Measurements from ENCODE around the gene MOV10L1.
"Not testable (repeated sequence)": the region's sequence is repeated elsewhere in the genome, so short reads cannot be mapped to it uniquely, and the experiment has no call there.

The MOV10L1 gene

DNA sequence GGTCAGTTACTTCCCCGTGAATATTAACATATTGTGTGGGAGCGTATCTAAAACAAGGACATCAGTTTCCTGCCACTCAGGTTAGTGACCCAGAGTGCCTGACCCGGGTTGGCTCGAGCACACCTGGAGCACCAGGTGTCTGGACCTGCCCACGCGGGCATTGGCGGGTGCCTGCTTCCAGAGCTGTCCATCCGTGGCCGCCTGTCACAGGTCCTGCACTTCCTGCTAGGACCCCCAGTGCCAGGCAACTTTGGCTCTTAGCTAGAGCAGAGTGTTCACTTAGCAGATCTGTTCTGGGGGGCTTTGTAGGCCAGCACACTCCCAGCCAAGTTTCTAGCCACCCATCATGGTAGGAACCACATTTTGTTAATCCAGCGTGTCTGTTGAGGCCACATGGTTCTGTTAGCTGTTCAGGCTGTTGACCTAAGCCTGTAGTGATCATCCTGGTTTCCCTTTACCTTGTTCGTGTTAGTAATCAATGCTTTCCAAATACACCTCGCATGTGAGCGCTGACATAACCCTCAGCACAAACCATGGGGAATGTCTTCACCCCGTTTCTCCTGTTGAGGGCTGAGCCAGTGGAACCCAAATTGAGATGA is 29.5 kb downstream of the MOV10L1 start:
- H3K4me1 ChIP-seq (ENCODE audit: control insufficient read depth, insufficient read depth, low read length), result no peaks in the 10 kb centered on the region
- no peaks in the 10 kb centered on the region for H3K36me3 ChIP-seq (ENCODE audit: control insufficient read depth, insufficient read depth, low read length)
- WGBS, 2 experiments, result 90 to 93% methylated on average over 14 of the region's 14 CpGs
- no peaks in the 10 kb centered on the region for H3K9me3 ChIP-seq (ENCODE audit: control insufficient read depth, low read length)
- no peaks in the 10 kb centered on the region for H3K27me3 ChIP-seq (ENCODE audit: control insufficient read depth, insufficient read depth, low read length, poor library complexity, severe bottlenecking)
- H3K4me3 ChIP-seq (ENCODE audit: insufficient read depth, low read depth, low read length), result no peak overlapping the region
- no peak overlapping the region for H3K27ac ChIP-seq (ENCODE audit: insufficient read depth, low read depth, low read length, poor library complexity, severe bottlenecking)

DNA sequence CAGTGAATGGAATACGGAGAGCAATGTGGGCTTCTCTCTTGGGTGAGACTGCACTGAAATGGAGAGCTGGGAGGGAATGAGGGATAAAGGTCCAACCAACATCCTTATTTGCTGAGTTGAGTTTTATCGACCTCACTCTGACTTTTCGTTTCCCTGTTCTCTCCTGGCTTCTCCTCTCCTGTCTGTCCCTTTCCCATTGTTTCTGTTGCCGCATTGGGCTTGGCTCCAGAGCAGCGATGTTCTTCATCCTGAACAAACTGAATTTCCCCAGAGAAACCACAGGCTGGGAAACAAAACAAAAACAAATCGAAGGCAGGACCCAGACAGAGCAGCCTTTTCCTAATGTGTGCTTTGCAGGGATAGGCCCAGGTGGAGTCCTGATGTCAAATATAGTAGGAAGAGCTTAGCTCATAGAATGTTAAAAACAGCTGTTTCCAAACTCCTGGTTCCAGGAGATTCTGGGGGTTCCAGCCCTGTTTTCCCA is 30.0 kb downstream of the MOV10L1 start:
- no peak overlapping the region for H3K4me3 ChIP-seq (ENCODE audit: insufficient read depth, low read depth, low read length)
- H3K4me1 ChIP-seq (ENCODE audit: control insufficient read depth, insufficient read depth, low read length), result no peaks in the 10 kb centered on the region
- WGBS, 2 experiments, result 88 to 89% methylated on average over 6 of the region's 6 CpGs
- H3K27me3 ChIP-seq (ENCODE audit: control insufficient read depth, insufficient read depth, low read length, poor library complexity, severe bottlenecking), result no peaks in the 10 kb centered on the region
- no peak overlapping the region for H3K27ac ChIP-seq (ENCODE audit: insufficient read depth, low read depth, low read length, poor library complexity, severe bottlenecking)
- H3K36me3 ChIP-seq (ENCODE audit: control insufficient read depth, insufficient read depth, low read length), result no peaks in the 10 kb centered on the region
- no peaks in the 10 kb centered on the region for H3K9me3 ChIP-seq (ENCODE audit: control insufficient read depth, low read length)

DNA sequence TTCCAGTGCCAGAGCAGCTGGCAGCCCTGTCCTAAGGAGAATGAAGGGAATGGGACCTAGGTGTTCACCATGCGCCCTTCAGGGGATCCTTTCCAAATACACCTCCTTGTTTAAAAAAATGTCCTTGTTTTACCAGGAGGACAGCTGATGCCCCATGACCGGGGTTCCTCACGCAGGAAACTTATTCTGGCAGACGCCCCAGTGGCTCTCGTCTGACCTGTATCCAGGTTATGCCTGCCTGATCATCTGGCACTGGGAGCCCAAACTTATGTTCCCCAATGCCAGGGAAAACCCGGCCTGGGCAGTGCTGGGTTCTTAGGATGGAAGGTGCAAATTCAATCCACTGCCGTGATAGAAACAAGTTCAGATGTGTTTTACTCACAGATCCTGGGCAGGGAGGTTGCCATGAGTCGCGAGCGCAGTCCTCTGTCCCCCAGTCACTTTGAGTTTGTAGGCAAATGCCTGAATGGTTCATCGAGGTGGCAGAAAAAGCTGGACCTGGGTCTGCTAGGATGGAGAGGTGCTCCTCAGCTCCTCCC is 31.5 kb downstream of the MOV10L1 start:
- Histone ChIP-seq H3K27ac (ENCODE audit: insufficient read depth, low read depth, low read length, poor library complexity, severe bottlenecking) (no peak overlapping the region), H3K4me3 (ENCODE audit: insufficient read depth, low read depth, low read length) (no peak overlapping the region), H3K36me3 (ENCODE audit: control insufficient read depth, insufficient read depth, low read length) (no peaks in the 10 kb centered on the region), H3K9me3 (ENCODE audit: control insufficient read depth, low read length) (no peaks in the 10 kb centered on the region), H3K27me3 (ENCODE audit: control insufficient read depth, insufficient read depth, low read length, poor library complexity, severe bottlenecking) (no peaks in the 10 kb centered on the region), H3K4me1 (ENCODE audit: control insufficient read depth, insufficient read depth, low read length) (no peaks in the 10 kb centered on the region)
- 85 to 86% methylated on average over 11 of the region's 11 CpGs for WGBS, 2 experiments

DNA sequence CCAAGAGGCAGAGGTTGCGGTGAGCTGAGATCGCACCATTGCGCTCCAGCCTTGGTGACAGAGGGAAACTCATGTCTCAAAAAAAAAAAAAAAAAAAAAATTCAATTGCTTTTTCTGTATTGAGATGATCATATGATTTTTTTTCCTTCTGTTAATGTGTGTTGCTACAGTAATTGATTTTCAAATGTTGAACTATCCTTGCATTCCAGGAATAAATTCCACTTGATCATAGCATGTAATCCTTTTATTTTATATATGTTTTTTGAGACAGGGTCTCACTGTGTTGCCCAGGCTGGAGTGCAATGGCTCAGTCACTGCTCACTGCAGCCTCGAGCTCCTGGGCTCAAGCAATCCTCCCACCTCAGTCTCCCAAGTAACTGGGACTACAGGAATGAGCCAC is 33.3 kb downstream of the MOV10L1 start:
- no peaks in the 10 kb centered on the region for H3K9me3 ChIP-seq (ENCODE audit: control insufficient read depth, low read length)
- no peak overlapping the region for H3K4me3 ChIP-seq (ENCODE audit: insufficient read depth, low read depth, low read length)
- no peaks in the 10 kb centered on the region for H3K4me1 ChIP-seq (ENCODE audit: control insufficient read depth, insufficient read depth, low read length)
- no peak overlapping the region for H3K27ac ChIP-seq (ENCODE audit: insufficient read depth, low read depth, low read length, poor library complexity, severe bottlenecking)
- no peaks in the 10 kb centered on the region for H3K27me3 ChIP-seq (ENCODE audit: control insufficient read depth, insufficient read depth, low read length, poor library complexity, severe bottlenecking)
- no peaks in the 10 kb centered on the region for H3K36me3 ChIP-seq (ENCODE audit: control insufficient read depth, insufficient read depth, low read length)
- WGBS, 2 experiments, result 94 to 95% methylated on average over 4 of the region's 4 CpGs

DNA sequence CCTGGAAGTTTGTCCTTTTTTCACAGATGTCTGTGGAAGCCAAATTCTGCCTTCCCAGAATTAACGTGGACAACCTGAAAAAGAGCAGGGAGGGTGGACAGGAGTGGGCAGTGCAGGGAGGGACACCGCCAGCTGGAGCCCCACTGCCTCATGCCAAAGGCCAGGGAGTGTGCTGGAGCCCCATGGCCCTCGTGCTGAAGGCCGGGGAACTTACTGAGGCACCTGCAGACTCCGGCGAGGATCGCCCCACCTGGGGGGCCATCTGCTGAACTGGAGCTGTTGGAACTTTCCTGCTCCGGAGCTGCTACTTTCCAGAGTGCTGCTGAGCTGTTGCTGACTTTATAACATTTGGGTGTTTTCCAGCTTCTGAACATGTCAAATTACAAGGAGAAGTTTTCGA is 35.2 kb downstream of the MOV10L1 start:
- Histone ChIP-seq H3K36me3 (ENCODE audit: control insufficient read depth, insufficient read depth, low read length) (no peaks in the 10 kb centered on the region), H3K4me1 (ENCODE audit: control insufficient read depth, insufficient read depth, low read length) (peaks cover 6% of the 10 kb centered on the region), H3K27ac (ENCODE audit: insufficient read depth, low read depth, low read length, poor library complexity, severe bottlenecking) (no peak overlapping the region), H3K9me3 (ENCODE audit: control insufficient read depth, low read length) (no peaks in the 10 kb centered on the region), H3K4me3 (ENCODE audit: insufficient read depth, low read depth, low read length) (no peak overlapping the region), H3K27me3 (ENCODE audit: control insufficient read depth, insufficient read depth, low read length, poor library complexity, severe bottlenecking) (no peaks in the 10 kb centered on the region)
- 89 to 92% methylated on average over 9 of the region's 9 CpGs for WGBS, 2 experiments

DNA sequence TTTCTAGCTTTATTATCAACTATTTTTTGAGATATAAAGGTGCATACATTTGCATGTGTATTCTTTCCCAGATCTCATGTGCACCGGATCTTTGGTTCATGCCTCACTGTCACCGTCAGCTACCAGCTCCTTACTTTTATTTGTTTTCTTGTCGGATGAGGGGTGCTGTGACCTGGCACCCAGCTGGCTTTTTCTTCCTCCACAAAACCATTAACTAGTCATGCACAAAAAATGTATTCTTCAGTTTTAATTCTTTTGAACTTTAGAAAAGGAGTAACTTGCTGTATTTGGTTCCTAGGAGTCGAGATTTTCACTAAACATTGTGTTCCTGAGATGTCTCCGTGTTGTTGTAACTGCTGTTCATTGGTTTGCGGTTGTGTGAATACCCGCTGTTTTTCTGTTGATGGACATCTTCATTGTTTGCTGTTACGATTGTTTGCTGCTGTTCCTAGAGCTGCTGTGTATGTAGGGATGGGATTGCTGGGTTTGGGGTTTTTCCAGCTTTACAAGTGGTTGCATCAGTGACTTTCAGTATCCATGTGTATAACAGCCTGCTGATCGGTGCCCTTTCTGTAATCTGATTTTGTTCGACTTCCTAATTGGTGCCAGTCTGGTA is 39.4 kb downstream of the MOV10L1 start:
- H3K4me3 ChIP-seq (ENCODE audit: insufficient read depth, low read depth, low read length), result no peak overlapping the region
- H3K27me3 ChIP-seq (ENCODE audit: control insufficient read depth, insufficient read depth, low read length, poor library complexity, severe bottlenecking), result no peaks in the 10 kb centered on the region
- 80 to 86% methylated on average over 10 of the region's 10 CpGs for WGBS, 2 experiments

DNA sequence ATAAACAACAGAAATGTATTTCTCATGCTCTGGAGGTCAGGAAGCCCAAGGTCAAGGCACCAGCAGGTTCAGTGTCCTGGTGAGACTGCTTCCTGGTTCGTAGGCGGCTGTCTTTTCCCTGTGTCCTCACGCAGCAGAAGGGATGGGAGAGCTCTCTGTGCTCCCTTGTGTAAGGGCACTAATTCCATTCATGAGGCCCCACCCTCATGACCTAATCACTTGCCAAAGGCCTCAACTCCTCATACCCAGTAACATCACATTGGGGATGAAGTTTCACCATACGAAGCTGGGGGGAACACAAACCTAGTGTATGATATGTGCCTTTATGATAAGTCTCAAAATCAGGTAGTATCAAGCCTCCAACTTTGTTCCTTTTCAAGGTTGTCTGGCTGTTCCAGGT is 42.1 kb downstream of the MOV10L1 start:
- no peak overlapping the region for H3K4me3 ChIP-seq (ENCODE audit: insufficient read depth, low read depth, low read length)
- 84 to 89% methylated on average over 3 to 4 of the region's 4 CpGs for WGBS, 2 experiments
- no peaks in the 10 kb centered on the region for H3K27me3 ChIP-seq (ENCODE audit: control insufficient read depth, insufficient read depth, low read length, poor library complexity, severe bottlenecking)
- H3K36me3 ChIP-seq (ENCODE audit: control insufficient read depth, insufficient read depth, low read length), result no peaks in the 10 kb centered on the region
- no peaks in the 10 kb centered on the region for H3K9me3 ChIP-seq (ENCODE audit: control insufficient read depth, low read length)
- H3K27ac ChIP-seq (ENCODE audit: insufficient read depth, low read depth, low read length, poor library complexity, severe bottlenecking), result no peak overlapping the region
- peaks cover 6% of the 10 kb centered on the region for H3K4me1 ChIP-seq (ENCODE audit: control insufficient read depth, insufficient read depth, low read length)

More for the DNA sequence above, 39.4 kb downstream of the MOV10L1 start:
- Histone ChIP-seq H3K9me3 (ENCODE audit: control insufficient read depth, low read length) (no peaks in the 10 kb centered on the region), H3K27ac (ENCODE audit: insufficient read depth, low read depth, low read length, poor library complexity, severe bottlenecking) (no peak overlapping the region), H3K4me1 (ENCODE audit: control insufficient read depth, insufficient read depth, low read length) (peaks cover 6% of the 10 kb centered on the region), H3K36me3 (ENCODE audit: control insufficient read depth, insufficient read depth, low read length) (no peaks in the 10 kb centered on the region)

DNA sequence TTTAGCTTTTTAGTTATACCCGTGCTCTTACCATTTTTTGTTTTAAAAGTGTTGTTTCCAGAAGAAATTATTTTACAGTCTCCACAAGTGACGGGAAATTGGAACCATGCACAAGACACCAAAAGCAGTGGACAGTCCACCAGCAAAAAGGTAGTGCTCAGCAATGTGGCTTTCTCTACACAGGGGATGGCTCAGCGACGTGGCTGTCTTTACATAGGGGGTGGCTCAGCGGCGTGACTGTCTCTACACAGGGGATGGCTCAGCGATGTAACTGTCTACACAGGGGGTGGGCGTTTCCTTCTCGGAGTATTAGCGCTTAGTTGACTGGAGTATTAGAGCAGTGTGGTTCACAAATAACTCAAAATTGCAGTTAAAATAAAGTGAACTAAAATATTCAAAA is 44.7 kb downstream of the MOV10L1 start:
- peaks cover 5% of the 10 kb centered on the region for H3K4me1 ChIP-seq (ENCODE audit: control insufficient read depth, insufficient read depth, low read length)
- no peaks in the 10 kb centered on the region for H3K9me3 ChIP-seq (ENCODE audit: control insufficient read depth, low read length)
- H3K4me3 ChIP-seq (ENCODE audit: insufficient read depth, low read depth, low read length), result no peak overlapping the region
- H3K27me3 ChIP-seq (ENCODE audit: control insufficient read depth, insufficient read depth, low read length, poor library complexity, severe bottlenecking), result no peaks in the 10 kb centered on the region
- 84 to 88% methylated on average over 10 of the region's 10 CpGs for WGBS, 2 experiments
- H3K27ac ChIP-seq (ENCODE audit: insufficient read depth, low read depth, low read length, poor library complexity, severe bottlenecking), result no peak overlapping the region
- H3K36me3 ChIP-seq (ENCODE audit: control insufficient read depth, insufficient read depth, low read length), result no peaks in the 10 kb centered on the region

DNA sequence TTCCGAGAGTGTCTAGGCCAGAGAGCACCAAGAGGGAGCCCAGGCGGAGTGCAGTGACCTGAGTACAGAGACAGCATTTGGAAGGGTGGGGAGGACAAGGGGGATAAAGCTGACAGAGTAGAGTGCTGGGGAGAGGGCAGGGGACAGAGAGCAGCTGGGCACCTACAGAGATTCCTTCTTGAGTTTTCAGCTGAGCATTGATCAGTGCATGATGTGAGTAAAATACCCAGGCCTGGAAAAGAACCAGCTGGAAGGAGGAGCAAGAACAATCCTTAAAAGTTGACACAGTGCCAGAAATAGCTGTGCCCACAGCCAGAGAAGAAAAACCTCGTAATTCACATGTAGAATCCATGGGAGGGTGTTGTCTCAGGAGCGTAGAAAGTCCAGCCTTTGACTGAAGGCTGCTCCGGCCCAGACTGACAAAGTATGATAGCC is 46.8 kb downstream of the MOV10L1 start:
- 93 to 95% methylated on average over 5 of the region's 5 CpGs for WGBS, 2 experiments
- H3K4me3 ChIP-seq (ENCODE audit: insufficient read depth, low read depth, low read length), result no peak overlapping the region

DNA sequence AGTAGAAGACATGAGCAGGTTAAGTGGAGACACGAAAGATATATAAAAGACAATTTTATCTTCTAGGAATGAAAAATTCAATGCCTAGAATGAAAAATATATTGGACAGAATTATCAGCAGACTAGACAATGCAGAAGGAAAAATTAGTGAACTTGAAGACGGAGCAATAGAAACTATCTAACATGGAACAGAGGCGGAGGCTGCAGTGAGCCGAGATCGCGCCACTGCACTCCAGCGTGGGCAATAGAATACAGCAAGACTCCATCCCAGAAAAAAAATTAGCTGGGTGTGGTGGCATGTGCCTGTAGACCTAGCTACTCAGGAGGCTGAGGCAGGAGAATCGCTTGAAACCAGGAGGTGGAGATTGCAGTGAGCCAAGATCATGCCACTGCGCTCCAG is 47.5 kb downstream of the MOV10L1 start:
- H3K4me1 ChIP-seq (ENCODE audit: control insufficient read depth, insufficient read depth, low read length); H3K27ac ChIP-seq (ENCODE audit: insufficient read depth, low read depth, low read length, poor library complexity, severe bottlenecking); H3K36me3 ChIP-seq (ENCODE audit: control insufficient read depth, insufficient read depth, low read length); H3K27me3 ChIP-seq (ENCODE audit: control insufficient read depth, insufficient read depth, low read length, poor library complexity, severe bottlenecking); H3K4me3 ChIP-seq (ENCODE audit: insufficient read depth, low read depth, low read length); H3K9me3 ChIP-seq (ENCODE audit: control insufficient read depth, low read length): not testable (repeated sequence)
- 91 to 95% methylated on average over 8 of the region's 9 CpGs for WGBS, 2 experiments

More for the DNA sequence above, 46.8 kb downstream of the MOV10L1 start:
- Histone ChIP-seq H3K27ac (ENCODE audit: insufficient read depth, low read depth, low read length, poor library complexity, severe bottlenecking) (no peak overlapping the region), H3K27me3 (ENCODE audit: control insufficient read depth, insufficient read depth, low read length, poor library complexity, severe bottlenecking) (no peaks in the 10 kb centered on the region), H3K4me1 (ENCODE audit: control insufficient read depth, insufficient read depth, low read length) (no peaks in the 10 kb centered on the region), H3K36me3 (ENCODE audit: control insufficient read depth, insufficient read depth, low read length) (no peaks in the 10 kb centered on the region), H3K9me3 (ENCODE audit: control insufficient read depth, low read length) (no peaks in the 10 kb centered on the region)

Data from ectodermal cell (in vitro differentiated cells).